HL-60 (cell line): ENCODE data around the gene TMOD1.

Source experiments
- GABPA ChIP-seq: IDR thresholded peaks from 2 replicates; pipeline ENCODE4 v1.6.1; 2012; ENCODE audit warnings: low read depth
- POLR2AphosphoS5 ChIP-seq: IDR thresholded peaks from 2 replicates; pipeline ENCODE4 v1.6.1; 2012; ENCODE audit warnings: low read depth
- REST ChIP-seq: IDR thresholded peaks from 2 replicates; pipeline ENCODE4 v1.6.1; 2012; ENCODE audit warnings: low read depth; ENCODE audit not compliant: insufficient replicate concordance
- SPI1 ChIP-seq: IDR thresholded peaks from 2 replicates; pipeline ENCODE4 v1.6.1; 2012; ENCODE audit warnings: low read depth, mild to moderate bottlenecking, borderline replicate concordance
- TF ChIP-seq, protein P1 (sequence below): IDR thresholded peaks from one replicate; pipeline ENCODE4 v1.5.1; 2011; ENCODE audit warnings: low read length, control low read depth, inconsistent platforms; ENCODE audit not compliant: insufficient read depth

DNA sequence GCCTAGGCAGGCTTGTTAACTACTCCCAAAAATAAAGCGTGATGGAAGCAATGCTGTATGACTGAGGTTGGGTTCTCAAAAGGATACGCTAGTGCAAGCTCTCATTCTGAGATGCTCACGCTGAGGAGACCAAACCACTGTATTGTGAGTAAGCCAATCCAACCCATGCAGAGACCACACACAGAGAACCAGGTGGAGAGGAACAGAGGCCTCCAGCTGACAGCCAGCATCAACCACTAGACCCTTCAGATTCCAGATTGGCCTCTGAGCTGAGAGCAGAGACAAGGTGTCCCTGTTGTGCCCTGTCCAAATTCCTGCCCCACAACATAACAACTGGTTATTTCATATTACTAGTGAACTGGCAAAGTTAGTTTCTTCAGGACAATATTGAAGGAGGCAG is 127.2 kb downstream of the TMOD1 start:
- TF ChIP-seq, protein P1, sequence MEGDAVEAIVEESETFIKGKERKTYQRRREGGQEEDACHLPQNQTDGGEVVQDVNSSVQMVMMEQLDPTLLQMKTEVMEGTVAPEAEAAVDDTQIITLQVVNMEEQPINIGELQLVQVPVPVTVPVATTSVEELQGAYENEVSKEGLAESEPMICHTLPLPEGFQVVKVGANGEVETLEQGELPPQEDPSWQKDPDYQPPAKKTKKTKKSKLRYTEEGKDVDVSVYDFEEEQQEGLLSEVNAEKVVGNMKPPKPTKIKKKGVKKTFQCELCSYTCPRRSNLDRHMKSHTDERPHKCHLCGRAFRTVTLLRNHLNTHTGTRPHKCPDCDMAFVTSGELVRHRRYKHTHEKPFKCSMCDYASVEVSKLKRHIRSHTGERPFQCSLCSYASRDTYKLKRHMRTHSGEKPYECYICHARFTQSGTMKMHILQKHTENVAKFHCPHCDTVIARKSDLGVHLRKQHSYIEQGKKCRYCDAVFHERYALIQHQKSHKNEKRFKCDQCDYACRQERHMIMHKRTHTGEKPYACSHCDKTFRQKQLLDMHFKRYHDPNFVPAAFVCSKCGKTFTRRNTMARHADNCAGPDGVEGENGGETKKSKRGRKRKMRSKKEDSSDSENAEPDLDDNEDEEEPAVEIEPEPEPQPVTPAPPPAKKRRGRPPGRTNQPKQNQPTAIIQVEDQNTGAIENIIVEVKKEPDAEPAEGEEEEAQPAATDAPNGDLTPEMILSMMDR: no peak
- no peak for TF ChIP-seq GABPA
- TF ChIP-seq POLR2AphosphoS5: no peak
- no peak for TF ChIP-seq REST
- TF ChIP-seq SPI1: no peak
